K562 (cell line): ENCODE results near the gene PPHLN1. TPM values are rescaled to one million over a fixed set of nuclear protein-coding genes. Genes with fewer than 3 reads are reported as not detected.

Experiments
- ATAC-seq: fragments of 200-7000 bp; cut with Tn5 transposase; 3 replicates; pipeline ENCODE4 v1.9.1; 2020; ENCODE audit warnings: moderate library complexity
- BruUV-seq: library from RNA; stranded (reverse); fragments of 400-500 nt; replicated peaks from 2 replicates; lab custom pipeline; 2021; lab: Mats Ljungman, UMichigan
- CTCF ChIA-PET: fragments of 300-600 bp; formaldehyde crosslinking; extraction: SDS; loops from one replicate; lab custom pipeline; 2021; ENCODE audit warnings: low intra/inter-chr PET ratio; lab: Yijun Ruan, JAX
- POLR2A ChIA-PET: fragments of 300-600, 350-650 bp; sonication (Branson Sonifier 250); formaldehyde crosslinking; extraction: SDS; loops from one replicate; lab custom pipeline; 2021; ENCODE audit warnings: antibody characterized with exemption, inconsistent platforms; lab: Yijun Ruan, JAX
- DNase-seq, 4 experiments: peaks; one replicate each; pipeline versions ENCODE4 v3.0.0 to v3.0.0-alpha.2; 2011 to 2018; ENCODE audit warnings: low spot score in 3 of 4, mixed read lengths in 3 of 4; ENCODE audit errors: extremely low read depth in 1 of 4
- FAIRE-seq: peaks from 2 replicates; lab custom pipeline; 2011; peaks lifted over from hg19 to GRCh38; lab: Jason Lieb, UNC
- H2AFZ ChIP-seq: 2 replicates; pipeline ENCODE4 v1.6.0; 2011; ENCODE audit warnings: low read depth, low read length, control low read depth, inconsistent platforms
- H3K27ac ChIP-seq: fragments of 200-600 bp; 3 replicates; pipeline ENCODE4 v1.8.0; 2011; ENCODE audit warnings: low read depth, mild to moderate bottlenecking, control low read depth, inconsistent platforms, low read length, moderate library complexity, mixed read lengths; ENCODE audit errors: extremely low read depth
- H3K27me3 ChIP-seq, 2 experiments: fragments of 300-600 bp in 1 of 2; 2 replicates in 1 of 2; 3 replicates in 1 of 2; pipeline versions ENCODE4 v1.6.0 to v1.8.0; 2011; ENCODE audit warnings: inconsistent platforms in 2 of 2, low read length in 2 of 2, mild to moderate bottlenecking in 1 of 2, mixed read lengths in 1 of 2, moderate library complexity in 1 of 2; ENCODE audit not compliant: control insufficient read depth in 2 of 2, insufficient read depth in 2 of 2
- H3K36me3 ChIP-seq: fragments of 300-600 bp; 3 replicates; pipeline ENCODE4 v1.8.0; 2011; ENCODE audit warnings: mild to moderate bottlenecking, low read length, inconsistent platforms; ENCODE audit not compliant: control insufficient read depth, insufficient read depth
- H3K4me1 ChIP-seq, 2 experiments: fragments of 200-600 bp in 1 of 2; replicated peaks in 1 of 2; 2 replicates in 1 of 2; 3 replicates in 1 of 2; pipeline versions ENCODE4 v1.5.1 to v1.8.0; 2011; ENCODE audit warnings: inconsistent platforms in 2 of 2, low read length in 2 of 2, mild to moderate bottlenecking in 1 of 2, mixed read lengths in 1 of 2, moderate library complexity in 1 of 2; ENCODE audit not compliant: control insufficient read depth in 2 of 2, insufficient read depth in 2 of 2
- H3K4me2 ChIP-seq: 2 replicates; pipeline ENCODE4 v1.6.1; 2011; ENCODE audit warnings: low read length, control low read depth, inconsistent platforms, mixed read lengths; ENCODE audit not compliant: insufficient read depth
- H3K4me3 ChIP-seq: fragments of 200-600 bp; sonication (generic), shearing (Covaris generic); 2 replicates; pipeline ENCODE4 v1.5.1; 2016; ENCODE audit warnings: control low read depth, inconsistent platforms
- H3K79me2 ChIP-seq: fragments of 200-600 bp; 3 replicates; pipeline ENCODE4 v1.8.0; 2011; ENCODE audit warnings: low read length, inconsistent platforms; ENCODE audit not compliant: control insufficient read depth, insufficient read depth
- H3K9ac ChIP-seq, 2 experiments: 2 replicates each; pipeline versions ENCODE4 v1.6.0 to v1.6.1; 2011; ENCODE audit warnings: low read depth in 2 of 2, low read length in 2 of 2, control low read depth in 1 of 2, inconsistent platforms in 1 of 2, mild to moderate bottlenecking in 1 of 2, mixed read lengths in 1 of 2; ENCODE audit not compliant: insufficient read depth in 1 of 2
- H3K9me1 ChIP-seq: one replicate; pipeline ENCODE4 v1.6.0; 2011; ENCODE audit warnings: inconsistent platforms, mild to moderate bottlenecking, low read length, moderate library complexity; ENCODE audit not compliant: control insufficient read depth, insufficient read depth
- H3K9me3 ChIP-seq: replicated peaks from 2 replicates; pipeline ENCODE4 v1.5.1; 2011; ENCODE audit warnings: low read depth, low read length, inconsistent platforms; ENCODE audit not compliant: control insufficient read depth, insufficient read depth
- H4K20me1 ChIP-seq: replicated peaks from 2 replicates; pipeline ENCODE4 v1.6.1; 2011; ENCODE audit warnings: low read length, inconsistent platforms, mixed read lengths; ENCODE audit not compliant: control insufficient read depth, insufficient read depth
- C11orf30 ChIP-seq: fragments of 450-650 bp; IDR thresholded peaks from 2 replicates; pipeline ENCODE4 v1.6.1; 2016; ENCODE audit warnings: low read depth, mild to moderate bottlenecking
- CBX2 ChIP-seq: fragments of 200-600 bp; sonication (generic); IDR thresholded peaks from one replicate; pipeline ENCODE4 v1.6.1; 2012; ENCODE audit warnings: mild to moderate bottlenecking, low read length, inconsistent platforms; ENCODE audit not compliant: insufficient read depth, poor library complexity, severe bottlenecking
- FOXM1 ChIP-seq, 2 experiments: fragments of 450-650 bp in 1 of 2; sonication (generic) in 1 of 2; formaldehyde crosslinking in 1 of 2; IDR thresholded peaks; 2 replicates each; pipeline versions ENCODE4 v1.6.1 to v1.9.0; 2017 to 2022; ENCODE audit warnings: low read depth in 2 of 2, mild to moderate bottlenecking in 2 of 2, missing genetic modification reagents in 1 of 2, moderate library complexity in 1 of 2
- HCFC1 ChIP-seq: IDR thresholded peaks from 2 replicates; pipeline ENCODE4 v1.6.1; 2012; ENCODE audit warnings: low read depth, low read length, improper control_type of control experiment
- KDM1A ChIP-seq, 2 experiments: fragments of 450-650 bp; IDR thresholded peaks; 2 replicates each; pipeline ENCODE4 v1.6.1; 2016; ENCODE audit warnings: mild to moderate bottlenecking in 2 of 2
- MAFF ChIP-seq: IDR thresholded peaks from 2 replicates; pipeline ENCODE4 v1.6.1; 2012; ENCODE audit warnings: low read length, improper control_type of control experiment
- MEF2A ChIP-seq: IDR thresholded peaks from 2 replicates; pipeline ENCODE4 v1.6.1; 2011; ENCODE audit warnings: low read depth, mild to moderate bottlenecking, low read length, moderate library complexity; ENCODE audit not compliant: control insufficient read depth
- MEF2D ChIP-seq: conservative IDR thresholded peaks from 2 replicates; pipeline ENCODE4 v1.6.1; 2016; ENCODE audit warnings: low read depth, missing genetic modification characterization, missing compliant biosample characterization
- MEIS2 ChIP-seq: fragments of 450-650 bp; IDR thresholded peaks from 2 replicates; pipeline ENCODE4 v1.6.1; 2014; ENCODE audit warnings: mild to moderate bottlenecking; ENCODE audit not compliant: partially characterized antibody
- POLR2A ChIP-seq: fragments of 450-650 bp; conservative IDR thresholded peaks from 2 replicates; pipeline ENCODE4 v1.6.1; 2016
- RBM15 ChIP-seq: fragments of 200-400 bp; formaldehyde crosslinking; IDR thresholded peaks from 2 replicates; pipeline ENCODE4 v1.6.1; 2018; ENCODE audit warnings: mild to moderate bottlenecking, low read length, moderate library complexity; ENCODE audit not compliant: insufficient read depth
- SOX6 ChIP-seq: fragments of 450-650 bp; IDR thresholded peaks from 2 replicates; pipeline ENCODE4 v1.6.1; 2014; ENCODE audit warnings: mild to moderate bottlenecking
- SRF ChIP-seq, 2 experiments: fragments of 250-450, 450-650 bp in 1 of 2; sonication (Bioruptor Pico) in 1 of 2; sonication (generic) in 1 of 2; formaldehyde crosslinking; IDR thresholded peaks; 2 replicates each; pipeline versions ENCODE4 v1.5.0 to v1.5.1; 2020 to 2022; ENCODE audit warnings: mild to moderate bottlenecking in 1 of 2, missing genetic modification reagents in 1 of 2
- TGIF2 ChIP-seq: sonication (generic); formaldehyde crosslinking; IDR thresholded peaks from 2 replicates; pipeline ENCODE4 v1.8.1; 2022; ENCODE audit warnings: mild to moderate bottlenecking, missing genetic modification reagents, moderate library complexity
- ZNF174 ChIP-seq: fragments of 250-450 bp; sonication (Bioruptor Pico); IDR thresholded peaks from 2 replicates; pipeline ENCODE4 v1.4.0; 2020; ENCODE audit warnings: mild to moderate bottlenecking
- ZNF3 ChIP-seq: fragments of 250-450 bp; sonication (Bioruptor Pico); IDR thresholded peaks from 2 replicates; pipeline ENCODE4 v1.5.0; 2021; ENCODE audit warnings: mild to moderate bottlenecking, moderate library complexity
- ZNF384 ChIP-seq: IDR thresholded peaks from 2 replicates; pipeline ENCODE4 v1.6.1; 2012; ENCODE audit warnings: low read depth, low read length, improper control_type of control experiment
- ZNF778 ChIP-seq: fragments of 450-650 bp; formaldehyde crosslinking; IDR thresholded peaks from 2 replicates; pipeline ENCODE4 v1.4.0; 2020; ENCODE audit warnings: mild to moderate bottlenecking, moderate library complexity
- WGBS: fragments of 100-300 bp; shearing (Covaris generic); methylation state at CpG from one replicate; pipeline ENCODE4 v1.1.6; 2016; ENCODE audit warnings: low coverage, mixed read lengths; ENCODE audit not compliant: insufficient coverage; ENCODE audit errors: missing lambda C conversion rate; 5-methylcytosine and 5-hydroxymethylcytosine counted together
- in situ Hi-C: fragments of 300-500 bp; cut with MboI; formaldehyde crosslinking; loops from 4 replicates; pipeline ENCODE4 v1.15.0; 2018; ENCODE audit warnings: inconsistent platforms, mixed read lengths
- intact Hi-C: fragments of 100-400 bp; cut with micrococcal nuclease; formaldehyde crosslinking; loops from 2 replicates; pipeline ENCODE4 v1.14.2; 2022
- polyA plus RNA-seq, 8 experiments: library from polyadenylated mRNA; depleted of rRNA in 4 of 8; stranded (reverse) in 5 of 8; unstranded in 3 of 8; fragments of >200 nt; fragmentation: Nextera tagmentation in 2 of 8; fragmentation: Illumina TruSeq in 1 of 8; extraction: Ambion mirVana in 2 of 8; extraction: Trizol in 1 of 8; gene quantifications; 2 replicates each; pipeline versions ENCODE4 v1.2.1 to v1.2.3, GENCODE V29; 2011 to 2014; ENCODE audit warnings: inconsistent platforms in 1 of 8, missing spikeins in 1 of 8
- total RNA-seq, 7 experiments: library from RNA; depleted of rRNA in 6 of 7; stranded (reverse); fragments of >200 nt in 6 of 7; fragmentation: Illumina TruSeq in 2 of 7; extraction: Trizol in 2 of 7; gene quantifications; 2 replicates each; pipeline versions ENCODE4 v1.2.1 to v1.2.3, GENCODE V29; 2011 to 2021; ENCODE audit warnings: low replicate concordance in 1 of 7
- TF ChIP-seq, protein P1 (sequence below): sonication (generic); formaldehyde crosslinking; IDR thresholded peaks from 2 replicates; pipeline ENCODE4 v1.8.0; 2023; ENCODE audit warnings: mild to moderate bottlenecking, missing genetic modification reagents
- TF ChIP-seq, protein P2 (sequence below): fragments of 250-450 bp; sonication (Bioruptor Pico); IDR thresholded peaks from 2 replicates; pipeline ENCODE4 v1.4.0; 2020; ENCODE audit warnings: mild to moderate bottlenecking, moderate library complexity

PPHLN1 gene
- total and polyA plus RNA-seq, 9 of the 15 experiments (the other 6 are each of a cell fraction or from before 2014, with no cell fraction given) = 66.3 to 112 (median 93.6) TPM

DNA sequence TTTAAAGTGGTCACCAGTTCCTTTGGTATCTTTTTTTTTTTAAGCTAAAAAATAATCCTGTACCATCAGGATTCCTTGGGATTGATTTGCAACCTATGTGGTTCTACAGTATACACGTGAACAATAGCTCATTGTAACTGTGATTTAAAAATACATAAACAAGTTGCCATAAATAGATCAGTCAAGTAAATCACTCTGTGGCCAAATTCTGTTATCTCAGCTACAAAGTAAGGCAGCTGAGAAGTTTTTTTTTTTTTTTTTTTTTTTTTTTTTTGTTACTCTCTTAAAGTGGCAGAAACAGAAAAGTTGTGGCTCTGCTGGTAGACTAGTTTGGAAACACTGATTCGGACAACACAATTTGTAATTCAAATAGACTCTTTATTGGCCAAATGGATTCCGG lies 159.0 kb downstream of the PPHLN1 start (continued):
- peak; percentile 94 for TF ChIP-seq MEF2A
- no peak for TF ChIP-seq HCFC1
- no peak for TF ChIP-seq ZNF174 (CRISPR knock-in tag)
- TF ChIP-seq FOXM1 (IDR thresholded peaks at IDR 0.05; ENCODE audit: low read depth) = no peak
- TF ChIP-seq FOXM1 (CRISPR knock-in tag; IDR thresholded peaks at IDR 0.05; ENCODE audit: low read depth) = no peak
- TF ChIP-seq MEF2D (tag) = peak; percentile 64; the same call in 1 of the 2 replicates
- no peak for TF ChIP-seq POLR2A
- TF ChIP-seq ZNF384 = peak; percentile 86
- TF ChIP-seq SOX6 = peak; percentile 33; the same call in 1 of the 2 replicates
- no peak for TF ChIP-seq RBM15
- no peak for TF ChIP-seq ZNF778 (CRISPR knock-in tag)
- TF ChIP-seq KDM1A (IDR thresholded peaks at IDR 0.05) = peak; percentile 44 to 57
- TF ChIP-seq ZNF3 = no peak
- TF ChIP-seq TGIF2 (CRISPR knock-in tag) = no peak
- TF ChIP-seq MAFF = no peak

- ATAC-seq (no peak), DNase-seq (no peak), FAIRE-seq (no peak)
- H3K4me2 ChIP-seq = no peak overlapping the region
- H3K79me2 ChIP-seq = no peaks in the 10 kb centered on the region
- 59% methylated on average over 3 of the region's 3 CpGs for WGBS
- no peaks in the 10 kb centered on the region for H3K27me3 ChIP-seq
- H3K9me1 ChIP-seq = no peaks in the 10 kb centered on the region
- 0 out of 2 replicates have a peak, but pooled peaks cover 2% of the 10 kb centered on the region for H3K9me3 ChIP-seq
- intact Hi-C loops (no loop called here), in situ Hi-C loops (no loop called here)
- H3K4me1 ChIP-seq = peaks cover 9 to 18% of the 10 kb centered on the region in 2 experiments; a peak in 4 of 5 replicates
- CTCF ChIA-PET = no interaction called here
- H3K9ac ChIP-seq = no peak overlapping the region
- no peak overlapping the region for H2AFZ ChIP-seq
- POLR2A ChIA-PET = no interaction called here
- H4K20me1 ChIP-seq = no peaks in the 10 kb centered on the region
- no peak overlapping the region for H3K27ac ChIP-seq
- H3K4me3 ChIP-seq = no peak overlapping the region
- H3K36me3 ChIP-seq = no peaks in the 10 kb centered on the region
- BruUV-seq = no TSS peak
- TF ChIP-seq MEIS2 = no peak
- TF ChIP-seq, protein P1, sequence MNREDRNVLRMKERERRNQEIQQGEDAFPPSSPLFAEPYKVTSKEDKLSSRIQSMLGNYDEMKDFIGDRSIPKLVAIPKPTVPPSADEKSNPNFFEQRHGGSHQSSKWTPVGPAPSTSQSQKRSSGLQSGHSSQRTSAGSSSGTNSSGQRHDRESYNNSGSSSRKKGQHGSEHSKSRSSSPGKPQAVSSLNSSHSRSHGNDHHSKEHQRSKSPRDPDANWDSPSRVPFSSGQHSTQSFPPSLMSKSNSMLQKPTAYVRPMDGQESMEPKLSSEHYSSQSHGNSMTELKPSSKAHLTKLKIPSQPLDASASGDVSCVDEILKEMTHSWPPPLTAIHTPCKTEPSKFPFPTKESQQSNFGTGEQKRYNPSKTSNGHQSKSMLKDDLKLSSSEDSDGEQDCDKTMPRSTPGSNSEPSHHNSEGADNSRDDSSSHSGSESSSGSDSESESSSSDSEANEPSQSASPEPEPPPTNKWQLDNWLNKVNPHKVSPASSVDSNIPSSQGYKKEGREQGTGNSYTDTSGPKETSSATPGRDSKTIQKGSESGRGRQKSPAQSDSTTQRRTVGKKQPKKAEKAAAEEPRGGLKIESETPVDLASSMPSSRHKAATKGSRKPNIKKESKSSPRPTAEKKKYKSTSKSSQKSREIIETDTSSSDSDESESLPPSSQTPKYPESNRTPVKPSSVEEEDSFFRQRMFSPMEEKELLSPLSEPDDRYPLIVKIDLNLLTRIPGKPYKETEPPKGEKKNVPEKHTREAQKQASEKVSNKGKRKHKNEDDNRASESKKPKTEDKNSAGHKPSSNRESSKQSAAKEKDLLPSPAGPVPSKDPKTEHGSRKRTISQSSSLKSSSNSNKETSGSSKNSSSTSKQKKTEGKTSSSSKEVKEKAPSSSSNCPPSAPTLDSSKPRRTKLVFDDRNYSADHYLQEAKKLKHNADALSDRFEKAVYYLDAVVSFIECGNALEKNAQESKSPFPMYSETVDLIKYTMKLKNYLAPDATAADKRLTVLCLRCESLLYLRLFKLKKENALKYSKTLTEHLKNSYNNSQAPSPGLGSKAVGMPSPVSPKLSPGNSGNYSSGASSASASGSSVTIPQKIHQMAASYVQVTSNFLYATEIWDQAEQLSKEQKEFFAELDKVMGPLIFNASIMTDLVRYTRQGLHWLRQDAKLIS (CRISPR knock-in tag) = no peak
- no peak for TF ChIP-seq CBX2
- TF ChIP-seq, protein P2, sequence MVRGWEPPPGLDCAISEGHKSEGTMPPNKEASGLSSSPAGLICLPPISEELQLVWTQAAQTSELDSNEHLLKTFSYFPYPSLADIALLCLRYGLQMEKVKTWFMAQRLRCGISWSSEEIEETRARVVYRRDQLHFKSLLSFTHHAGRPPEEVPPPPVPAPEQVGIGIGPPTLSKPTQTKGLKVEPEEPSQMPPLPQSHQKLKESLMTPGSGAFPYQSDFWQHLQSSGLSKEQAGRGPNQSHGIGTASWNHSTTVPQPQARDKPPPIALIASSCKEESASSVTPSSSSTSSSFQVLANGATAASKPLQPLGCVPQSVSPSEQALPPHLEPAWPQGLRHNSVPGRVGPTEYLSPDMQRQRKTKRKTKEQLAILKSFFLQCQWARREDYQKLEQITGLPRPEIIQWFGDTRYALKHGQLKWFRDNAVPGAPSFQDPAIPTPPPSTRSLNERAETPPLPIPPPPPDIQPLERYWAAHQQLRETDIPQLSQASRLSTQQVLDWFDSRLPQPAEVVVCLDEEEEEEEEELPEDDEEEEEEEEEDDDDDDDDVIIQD = no peak
- no peak for TF ChIP-seq C11orf30
- no peak for TF ChIP-seq SRF (CRISPR knock-in tag; IDR thresholded peaks at IDR 0.05)
Observed at GRCh38 chr12:42485823-42486222, 159.9 kb downstream of the PPHLN1 start.
